GM21825 (cell line): ENCODE results near the gene EIF4E2.

Experiments used
- ATAC-seq: cut with Tn5 transposase; IDR thresholded peaks from one replicate; pipeline ENCODE4 v1.9.1; 2021; ENCODE audit warnings: mild to moderate bottlenecking, moderate library complexity; ENCODE audit not compliant: unreplicated experiment

Gene EIF4E2

GRCh38 chr2:232537079-232537478 lies 13.4 kb upstream of the EIF4E2 start:
- ATAC-seq, result no peak

GRCh38 chr2:232537499-232537898 lies 13.0 kb upstream of the EIF4E2 start:
- no peak for ATAC-seq

- ATAC-seq, result no peak
Observed at GRCh38 chr2:232538671-232539070, 11.8 kb upstream of the EIF4E2 start.

- ATAC-seq, result no peak
Observed at GRCh38 chr2:232539298-232540231, 10.9 kb upstream of the EIF4E2 start, which contains the start of gene CHRNG. Gene CHRNG, plus strand, starts transcription at chr2:232539692. Its CDS starts 56 bp downstream, at chr2:232539748.

GRCh38 chr2:232540441-232541041 lies 9.9 kb upstream of the EIF4E2 start:
- no peak for ATAC-seq

- no peak for ATAC-seq
Observed at GRCh38 chr2:232541195-232541960, 9.1 kb upstream of the EIF4E2 start.

- no peak for ATAC-seq
Observed at GRCh38 chr2:232541961-232542714, 8.4 kb upstream of the EIF4E2 start.

GRCh38 chr2:232542715-232543467 lies 7.6 kb upstream of the EIF4E2 start:
- no peak for ATAC-seq

GRCh38 chr2:232543491-232543890 lies 7.0 kb upstream of the EIF4E2 start:
- no peak for ATAC-seq

- no peak for ATAC-seq
Observed at GRCh38 chr2:232543928-232544631, 6.4 kb upstream of the EIF4E2 start.

GRCh38 chr2:232544674-232545073 lies 5.8 kb upstream of the EIF4E2 start:
- ATAC-seq, result no peak

GRCh38 chr2:232545511-232546375 lies 4.7 kb upstream of the EIF4E2 start:
- ATAC-seq, result no peak

- ATAC-seq, result no peak
Observed at GRCh38 chr2:232547991-232548390, 2.5 kb upstream of the EIF4E2 start.

- no peak for ATAC-seq
Observed at GRCh38 chr2:232549655-232550353, 685 bp upstream of the EIF4E2 start.

GRCh38 chr2:232551250-232551638 lies 755 bp downstream of the EIF4E2 start:
- no peak for ATAC-seq

GRCh38 chr2:232551776-232552175 lies 1.3 kb downstream of the EIF4E2 start:
- no peak for ATAC-seq

- no peak for ATAC-seq
Observed at GRCh38 chr2:232556426-232556825, 5.9 kb downstream of the EIF4E2 start.
